Measurements from ENCODE around the gene UBE2O.

UBE2O gene

GRCh38 chr17:76498876-76499251 lies 45.9 kb upstream of the UBE2O start:
- no peak for DNase-seq (ENCODE audit: low spot score)
- Histone ChIP-seq H3K4me3 (peak overlapping the region; percentile 57), H3K27ac (peak overlapping the region; percentile 86 to 92)
- TF ChIP-seq CTCF (IDR thresholded peaks at IDR 0.05) = no peak

- peak overlapping the region; percentile 57 for H3K4me3 ChIP-seq
- TF ChIP-seq CTCF (IDR thresholded peaks at IDR 0.05) = no peak
- DNase-seq (ENCODE audit: low spot score) = peak; percentile 84
- H3K27ac ChIP-seq = peak overlapping the region; percentile 67 to 83
Observed at GRCh38 chr17:76497979-76498875, 45.3 kb upstream of the UBE2O start.

- Histone ChIP-seq H3K27ac (peak overlapping the region; percentile 67 to 83), H3K4me3 (peak overlapping the region; percentile 57)
- TF ChIP-seq CTCF (IDR thresholded peaks at IDR 0.05) = no peak
- no peak for DNase-seq (ENCODE audit: low spot score)
Observed at GRCh38 chr17:76497699-76497978, 44.7 kb upstream of the UBE2O start.

GRCh38 chr17:76496464-76496863 lies 43.5 kb upstream of the UBE2O start:
- Histone ChIP-seq H3K4me3 (no peak overlapping the region), H3K27ac (no peak overlapping the region)
- TF ChIP-seq CTCF (IDR thresholded peaks at IDR 0.05) = no peak
- no peak for DNase-seq (ENCODE audit: low spot score)

GRCh38 chr17:76495663-76496400 lies 42.9 kb upstream of the UBE2O start:
- Histone ChIP-seq H3K4me3 (no peak overlapping the region), H3K27ac (peak overlapping the region in 1 of 2 donors; percentile 1)
- DNase-seq (ENCODE audit: low spot score) = no peak
- TF ChIP-seq CTCF (IDR thresholded peaks at IDR 0.05) = no peak

- DNase-seq (ENCODE audit: low spot score) = no peak
- Histone ChIP-seq H3K4me3 (peak overlapping the region; percentile 8), H3K27ac (peak overlapping the region; percentile 46 to 81)
- TF ChIP-seq CTCF (IDR thresholded peaks at IDR 0.05) = no peak
Observed at GRCh38 chr17:76493505-76494167, 40.7 kb upstream of the UBE2O start.
